IPS DF 4.7 (cell line): ENCODE data around the gene CFHR1.

Source experiments
- DNase-seq: peaks from one replicate; pipeline ENCODE4 v3.0.0-alpha.2; 2013; ENCODE audit warnings: low spot score; ENCODE audit errors: extremely low read depth

Gene CFHR1

DNA sequence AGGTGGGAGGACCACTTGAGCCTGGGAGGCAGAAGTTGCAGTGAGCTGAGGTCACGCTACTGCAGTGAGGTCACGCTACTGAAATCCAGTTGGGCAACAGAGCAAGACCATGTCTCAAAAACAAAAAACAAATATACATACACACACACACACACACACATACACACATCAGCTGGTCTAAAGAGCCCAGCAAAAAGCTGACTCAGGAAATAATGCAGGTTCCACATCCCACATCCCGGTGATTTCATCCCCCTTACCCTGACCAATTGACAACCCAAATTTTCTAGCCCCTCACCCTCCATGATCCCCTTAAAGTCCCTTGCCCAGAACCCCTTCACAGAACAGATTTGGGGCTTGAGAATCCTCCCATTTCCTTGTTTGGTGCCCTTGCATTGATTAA is 56.4 kb downstream of the CFHR1 start:
- DNase-seq = no peak

DNA sequence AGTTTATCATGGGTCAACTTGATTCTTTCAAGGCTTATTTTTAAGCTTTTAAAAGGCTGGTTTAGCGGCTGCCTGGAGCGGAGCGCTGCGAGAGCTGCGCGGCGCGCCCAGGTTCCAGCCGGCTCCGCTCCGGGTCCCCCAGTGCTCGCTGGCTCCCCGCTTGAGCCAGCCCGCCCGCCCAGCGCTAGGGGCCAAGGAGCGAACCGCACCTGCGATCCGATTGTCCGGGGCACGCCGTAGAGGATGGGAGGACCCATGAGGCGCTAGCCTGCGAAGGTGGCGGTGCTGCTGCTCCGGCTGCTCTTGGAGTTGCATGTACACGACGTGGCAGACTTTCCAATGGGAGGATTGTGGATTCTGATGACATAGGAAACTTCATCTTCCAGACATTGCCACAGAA is 58.4 kb downstream of the CFHR1 start:
- peak; percentile 33 for DNase-seq
